Tongue (tissue), 2 donors: Measurements from ENCODE around the gene FAM209B. TPM values are rescaled to one million over a fixed set of nuclear protein-coding genes. Genes with fewer than 3 reads are reported as not detected.
"Not testable (repeated sequence)": the region's sequence is repeated elsewhere in the genome, so short reads cannot be mapped to it uniquely, and the experiment has no call there.

Experiments used
- DNase-seq: peaks from one replicate; pipeline ENCODE4 v3.0.0-alpha.2; 2015
- total RNA-seq: library from RNA; depleted of rRNA; stranded (reverse); fragments of >200 nt; gene quantifications from one replicate; pipeline ENCODE4 v1.2.3, GENCODE V29; 2014

Gene FAM209B, protein sequence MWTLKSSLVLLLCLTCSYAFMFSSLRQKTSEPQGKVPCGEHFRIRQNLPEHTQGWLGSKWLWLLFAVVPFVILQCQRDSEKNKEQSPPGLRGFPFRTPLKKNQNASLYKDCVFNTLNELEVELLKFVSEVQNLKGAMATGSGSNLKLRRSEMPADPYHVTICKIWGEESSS
- total RNA-seq = not detected

DNA sequence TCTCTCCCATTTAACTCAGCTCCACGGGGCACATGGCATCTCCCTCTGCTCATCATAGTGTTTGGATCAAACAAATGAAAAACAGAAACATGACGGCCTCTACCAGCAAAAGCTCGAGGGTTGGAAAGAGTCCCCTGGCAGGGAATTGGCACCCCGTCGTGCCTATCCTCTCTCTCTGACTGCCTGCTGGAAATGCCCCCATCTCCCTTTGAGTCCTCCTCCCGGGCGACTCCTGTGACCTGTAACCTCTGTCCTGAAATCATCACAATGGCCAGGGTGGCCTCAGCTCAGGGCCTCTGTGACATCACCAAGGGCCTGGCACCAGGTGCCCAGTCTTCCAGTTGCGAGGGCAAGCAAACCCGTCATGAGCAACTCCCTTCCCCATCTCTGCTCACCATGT, at the start of gene FAM209B:
Gene FAM209B, plus strand, starts transcription at position 301 of the 400 bp plus-strand sequence. Its CDS starts 96 bp downstream, at position 397.
- DNase-seq = not testable (repeated sequence)

DNA sequence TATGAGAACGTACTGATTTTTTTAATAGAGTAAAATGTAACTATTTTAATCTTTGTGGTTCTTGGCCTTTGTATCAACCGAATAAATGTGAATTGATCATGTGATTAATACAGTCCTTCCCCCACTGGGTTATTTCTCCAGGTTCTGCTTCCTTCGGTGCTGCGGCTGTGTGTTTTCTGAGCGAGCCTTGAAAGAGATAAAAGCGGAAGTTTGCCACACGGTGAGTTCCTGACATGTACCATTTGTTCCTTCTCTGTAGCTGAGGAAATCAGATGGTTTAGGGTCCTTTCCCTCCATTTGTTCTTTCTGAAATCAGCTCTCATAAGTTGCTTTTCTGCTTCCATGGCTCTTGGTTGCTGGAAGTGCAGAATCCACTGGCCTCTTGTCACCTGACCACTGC, 49.1 kb upstream of the FAM209B start:
- DNase-seq = no peak

DNA sequence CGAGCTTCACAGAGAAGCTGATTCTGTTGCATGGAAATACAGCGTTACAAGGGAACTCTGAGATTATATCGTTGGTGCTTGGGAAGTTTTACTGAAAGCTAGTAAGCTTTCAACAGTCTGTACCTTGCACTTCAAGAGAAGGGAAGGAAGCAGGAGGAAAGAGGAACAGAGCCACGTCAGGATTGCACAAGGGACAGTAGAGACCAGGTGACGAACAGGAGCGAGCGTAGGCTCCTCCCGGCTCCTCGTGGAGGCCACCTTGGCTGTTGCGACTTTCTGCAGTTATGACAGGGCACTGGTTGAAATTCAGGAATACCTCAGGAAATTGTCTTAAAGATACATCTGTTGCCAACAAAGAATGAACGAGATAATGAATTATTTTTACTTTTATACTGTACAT, 45.8 kb upstream of the FAM209B start:
- no peak for DNase-seq

DNA sequence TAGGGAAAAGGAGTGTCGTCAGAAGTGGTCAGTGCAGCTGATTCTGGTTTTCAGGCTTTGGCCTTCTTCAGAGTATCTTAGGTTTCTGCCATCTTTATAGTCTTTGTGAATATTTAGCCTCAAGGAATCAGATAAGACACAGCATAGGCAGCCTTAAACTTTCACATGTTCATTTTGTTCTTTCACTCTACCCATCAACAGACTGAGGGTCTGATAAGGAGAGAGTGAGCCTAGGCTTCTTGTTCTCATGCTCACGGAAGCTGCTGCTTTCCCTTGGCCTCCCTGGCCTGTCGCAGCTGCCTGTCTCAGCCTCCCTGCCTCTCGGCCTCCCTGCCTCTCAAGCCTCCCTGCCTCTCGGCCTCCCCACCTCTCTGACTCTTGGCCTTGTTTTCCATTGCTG, 44.5 kb upstream of the FAM209B start:
- no peak for DNase-seq

DNA sequence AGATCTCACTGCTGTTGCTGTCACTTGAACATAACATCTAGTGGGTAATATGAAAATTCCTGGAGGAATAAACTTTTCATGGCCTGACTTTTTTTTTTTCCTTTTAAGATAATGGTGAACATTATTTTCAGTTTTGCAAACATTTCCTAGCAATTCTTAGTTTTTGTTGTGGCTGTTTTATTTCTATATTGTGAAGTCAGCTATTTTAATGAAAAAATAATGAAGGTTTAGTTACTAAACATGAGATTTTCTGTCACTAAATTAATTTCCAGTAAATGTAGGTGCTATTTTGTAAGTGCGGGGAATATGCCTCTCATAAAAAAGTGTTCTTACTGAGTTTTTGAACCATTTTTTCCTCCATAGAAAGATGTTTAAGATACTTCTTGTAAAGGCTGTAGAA, 31.9 kb upstream of the FAM209B start:
- DNase-seq = no peak

DNA sequence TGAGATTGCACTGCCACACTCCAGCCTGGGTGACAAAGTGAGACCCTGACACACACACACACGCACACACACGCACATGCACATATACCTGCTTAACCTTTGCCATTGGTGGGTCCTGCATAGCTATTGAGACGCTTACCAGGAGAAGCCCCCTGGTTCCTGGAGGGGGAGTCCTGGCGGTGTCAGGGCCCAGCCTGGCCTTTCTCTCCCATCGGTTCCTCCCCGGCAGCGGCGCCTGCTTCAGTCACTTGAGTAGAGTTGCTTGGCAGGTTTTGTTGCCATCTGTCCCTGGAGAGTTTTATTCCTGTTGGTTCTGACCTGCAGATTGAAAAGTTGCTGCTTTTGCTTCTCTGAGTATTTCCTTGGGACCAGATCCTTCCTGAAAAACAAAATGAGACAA, 29.1 kb upstream of the FAM209B start:
- DNase-seq = no peak

DNA sequence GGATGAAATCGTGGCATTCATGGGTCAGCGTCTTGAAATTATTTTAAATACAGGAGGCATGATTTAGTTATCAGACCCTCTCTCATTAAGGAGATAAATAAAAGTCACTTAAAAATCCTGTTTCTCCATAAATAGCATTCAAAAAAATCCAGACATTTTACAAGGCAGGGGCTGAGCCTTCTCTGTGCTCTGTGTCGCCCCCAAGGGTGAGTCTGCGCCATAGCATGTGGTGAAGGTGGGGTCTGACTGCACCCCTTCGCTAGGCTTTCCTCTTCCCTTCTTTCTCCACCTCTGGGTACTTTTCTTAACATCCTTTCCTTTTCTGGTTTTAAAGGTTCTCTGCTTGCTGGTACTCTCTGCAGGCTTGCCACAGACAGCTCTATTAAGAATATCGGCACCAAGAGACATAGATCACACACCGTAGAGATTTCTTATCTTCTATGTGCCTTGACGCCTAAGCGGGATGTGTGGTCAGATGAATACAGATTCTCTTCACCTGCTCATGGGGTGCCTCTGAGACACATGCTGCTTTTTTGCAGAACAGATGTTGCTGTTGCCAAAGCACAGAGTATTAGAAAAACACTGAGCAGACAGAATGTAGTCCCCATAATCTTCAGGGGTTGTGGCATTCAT, 28.6 kb upstream of the FAM209B start:
- no peak for DNase-seq

DNA sequence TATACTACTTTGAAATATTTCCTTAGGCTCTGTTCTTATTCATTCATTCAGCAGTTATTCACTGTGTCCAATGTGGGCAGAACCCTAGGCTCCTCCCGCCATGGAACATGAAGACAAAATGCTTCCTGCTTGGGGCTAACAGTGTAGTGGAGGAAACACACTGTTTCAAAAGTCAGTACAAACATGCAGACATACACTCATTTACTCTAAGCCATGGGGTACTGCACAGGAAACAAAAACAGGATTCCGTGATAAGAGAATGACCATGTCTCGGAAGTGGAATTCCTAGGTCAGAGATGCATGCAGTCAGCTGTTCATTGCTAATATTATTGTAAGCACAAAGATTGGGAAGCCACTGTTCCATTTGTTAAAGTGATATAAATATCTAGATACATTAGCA, 26.9 kb upstream of the FAM209B start:
- DNase-seq = no peak

DNA sequence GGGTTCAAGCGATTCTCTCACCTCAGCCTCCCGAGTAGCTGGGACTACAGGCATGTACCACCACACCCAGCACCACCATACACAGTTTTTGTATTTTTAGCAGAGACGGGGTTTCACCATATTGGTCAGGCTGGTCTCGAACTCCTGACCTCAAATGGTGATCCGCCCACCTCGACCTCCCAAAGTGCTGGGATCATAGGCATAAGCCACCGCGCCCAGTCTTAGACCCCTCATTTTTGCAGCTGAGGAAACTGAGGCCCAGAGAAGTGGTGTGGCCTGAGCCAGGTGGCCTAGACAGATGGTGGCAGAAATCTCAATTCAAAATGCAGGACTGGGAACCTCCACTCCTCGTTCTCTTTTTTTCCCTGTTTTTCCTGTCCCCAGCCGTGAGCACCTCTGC, 21.1 kb upstream of the FAM209B start:
- DNase-seq = no peak

DNA sequence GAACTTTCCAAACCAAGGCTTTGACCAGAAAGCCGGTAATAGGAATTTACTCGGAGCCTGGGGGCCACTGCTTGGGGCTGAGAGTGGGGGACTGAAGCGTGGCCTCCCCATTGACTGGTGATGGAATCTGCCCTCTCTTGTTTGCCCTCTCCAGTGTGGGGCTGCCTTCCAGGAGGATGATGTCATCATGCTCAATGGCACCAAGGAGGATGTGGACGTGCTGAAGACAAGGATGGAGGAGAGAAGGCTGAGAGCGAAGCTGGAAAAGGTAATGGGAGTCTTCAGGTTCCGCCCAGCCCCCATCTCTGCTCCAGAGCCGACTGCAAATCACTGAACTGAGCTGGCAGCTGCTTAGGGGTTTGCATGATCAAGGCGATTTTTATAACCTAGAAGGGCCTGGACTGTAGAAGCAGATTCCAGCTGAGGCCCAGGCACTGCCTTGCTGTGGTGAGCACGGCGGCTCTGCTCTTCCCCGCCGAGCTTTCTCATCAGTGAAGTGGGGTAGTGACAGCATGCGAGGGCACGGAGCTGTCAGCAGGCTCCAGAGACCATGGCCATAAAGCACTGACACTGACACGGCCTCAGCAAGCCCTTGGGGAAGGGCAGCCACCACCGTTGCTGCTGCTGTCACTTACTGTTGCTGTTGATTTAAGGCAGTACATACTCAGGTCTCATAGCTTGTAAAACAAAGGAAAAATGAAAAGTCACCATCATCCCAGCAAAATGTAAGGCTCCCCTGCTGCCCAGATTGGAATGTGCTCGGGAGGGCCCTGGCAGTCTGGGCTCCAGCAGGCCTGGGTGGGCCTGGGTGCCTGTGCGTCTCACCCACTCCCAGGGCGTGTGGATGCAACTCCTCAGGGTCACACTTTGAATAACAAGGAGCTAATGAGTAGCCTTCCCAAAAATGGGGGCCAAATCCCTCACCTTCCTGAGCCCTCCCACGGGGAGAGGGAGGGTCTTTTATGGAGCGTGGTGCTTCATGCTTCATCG, 19.6 kb upstream of the FAM209B start:
- DNase-seq = peak; percentile 28

DNA sequence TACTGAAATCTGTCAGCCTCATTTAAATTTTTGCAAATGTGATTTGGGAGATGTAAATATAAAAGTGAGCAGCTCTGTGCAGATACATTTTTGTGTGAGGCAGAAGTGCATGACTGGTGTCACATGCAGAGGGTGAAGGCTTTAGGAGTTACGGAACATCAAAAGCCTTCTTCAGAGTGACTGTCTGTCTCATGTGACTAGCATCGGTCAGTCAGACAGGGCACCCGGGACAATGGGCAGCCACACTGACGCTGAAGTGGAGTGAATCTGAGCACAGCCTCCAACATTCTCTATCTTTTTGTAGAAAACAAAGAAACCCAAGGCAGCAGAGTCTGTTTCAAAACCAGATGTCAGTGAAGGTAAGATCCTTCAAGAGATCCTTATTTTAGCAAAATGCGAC, 16.4 kb upstream of the FAM209B start:
- no peak for DNase-seq

DNA sequence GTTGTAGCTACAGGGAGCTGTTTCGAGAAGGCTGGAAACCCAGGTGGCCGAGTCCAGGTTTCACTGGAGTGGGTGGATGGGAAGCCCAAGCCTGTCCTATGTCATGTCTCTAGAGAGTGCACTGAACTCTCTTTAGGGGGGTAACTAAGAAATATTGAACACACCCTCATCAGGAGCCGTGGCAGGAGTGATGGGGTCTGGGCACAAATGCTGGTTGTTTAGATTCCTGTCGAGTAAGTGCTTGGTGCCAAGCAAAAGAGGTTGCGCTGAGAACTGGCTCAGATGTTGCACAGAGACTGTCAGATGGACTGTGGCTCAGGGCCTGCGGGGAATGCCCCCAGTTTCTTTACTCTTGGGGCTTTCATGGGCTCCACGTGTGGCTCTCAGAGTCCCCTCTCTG, 15.8 kb upstream of the FAM209B start:
- DNase-seq = no peak

DNA sequence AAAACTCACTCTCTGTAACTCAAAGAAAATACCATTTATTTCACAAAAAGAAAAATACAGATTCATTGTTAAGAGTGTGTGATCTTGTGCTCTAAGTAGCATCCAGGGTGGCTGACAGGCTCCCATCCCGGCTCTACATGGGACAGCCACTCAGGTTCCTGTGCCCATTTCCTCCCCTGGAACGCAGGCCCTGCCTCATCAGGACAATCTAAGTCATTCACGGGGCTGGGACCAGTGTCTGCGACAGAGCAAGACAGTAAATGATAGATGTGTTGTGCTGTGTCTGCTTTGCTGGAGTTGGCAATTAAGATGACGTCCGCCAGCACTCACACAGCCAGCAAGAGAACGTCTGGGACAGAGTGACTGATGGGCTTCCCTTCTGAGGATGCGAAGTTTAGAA, 15.4 kb upstream of the FAM209B start:
- no peak for DNase-seq

DNA sequence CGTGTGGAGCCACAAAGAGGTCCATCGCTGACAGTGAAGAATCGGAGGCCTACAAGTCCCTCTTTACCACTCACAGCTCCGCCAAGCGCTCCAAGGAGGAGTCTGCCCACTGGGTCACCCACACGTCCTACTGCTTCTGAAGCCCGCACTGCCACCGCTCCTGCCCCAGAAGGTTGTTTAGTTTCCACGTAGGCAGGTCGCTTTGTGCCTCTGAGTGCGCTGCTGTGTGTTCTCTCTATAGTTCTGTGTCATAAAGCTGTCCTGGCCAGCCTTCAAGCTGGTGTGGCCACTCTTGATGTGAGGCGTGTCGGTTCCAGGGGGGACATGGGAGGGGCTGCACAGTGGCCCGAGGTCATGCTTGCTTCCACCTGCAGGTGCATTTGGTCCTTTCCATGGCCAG, 14.9 kb upstream of the FAM209B start:
- DNase-seq = no peak

DNA sequence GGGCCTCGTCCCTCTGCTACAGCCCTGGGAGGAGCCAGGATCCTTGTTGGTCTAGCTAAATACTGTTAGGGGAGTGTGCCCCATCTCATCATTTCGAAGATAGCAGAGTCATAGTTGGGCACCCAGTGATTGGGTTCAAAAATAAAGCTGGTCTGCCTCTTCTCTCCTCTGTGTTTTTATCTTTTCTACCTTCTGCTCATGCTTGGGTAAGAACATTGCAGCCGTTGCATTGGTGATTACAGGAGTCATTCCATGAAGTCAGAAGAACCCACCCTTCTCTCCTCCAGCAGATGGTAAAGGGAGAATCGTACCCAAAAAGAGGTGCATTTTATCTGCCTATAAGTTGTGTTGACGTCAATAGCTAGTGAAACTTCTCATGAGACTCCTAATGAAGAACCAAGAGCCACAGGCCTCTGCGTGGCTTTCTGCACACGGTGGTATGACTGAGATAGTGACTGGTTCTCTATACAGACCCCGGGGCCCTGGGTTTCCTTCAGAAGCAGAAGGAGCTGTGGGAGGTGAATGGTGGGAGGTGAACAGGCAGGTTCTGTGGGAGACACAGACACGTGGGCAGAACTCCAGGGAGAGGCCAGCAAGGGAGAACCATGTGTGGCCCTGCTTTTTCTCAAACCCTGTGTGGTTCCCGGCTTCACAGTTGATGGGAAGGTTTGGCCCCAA, 14.2 kb upstream of the FAM209B start:
- DNase-seq = no peak

DNA sequence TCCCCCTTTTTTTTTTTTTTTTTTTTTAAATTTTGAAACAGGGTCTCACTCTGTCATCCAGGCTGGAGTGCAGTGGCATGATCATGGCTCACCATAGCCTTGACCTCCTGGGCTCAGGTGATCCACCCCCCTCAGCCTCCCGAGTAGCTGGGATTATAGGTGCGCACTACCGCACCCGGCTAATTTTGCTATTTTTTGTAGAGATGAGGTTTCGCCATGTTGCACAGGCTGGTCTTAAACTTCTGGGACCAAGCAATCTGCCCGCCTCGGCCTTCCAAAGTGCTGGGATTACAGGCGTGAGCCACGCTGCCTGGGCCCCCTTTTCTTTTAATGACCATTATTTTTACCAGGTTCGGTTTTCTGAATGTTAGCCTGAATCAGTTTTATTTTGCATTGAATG, 13.5 kb upstream of the FAM209B start:
- no peak for DNase-seq

DNA sequence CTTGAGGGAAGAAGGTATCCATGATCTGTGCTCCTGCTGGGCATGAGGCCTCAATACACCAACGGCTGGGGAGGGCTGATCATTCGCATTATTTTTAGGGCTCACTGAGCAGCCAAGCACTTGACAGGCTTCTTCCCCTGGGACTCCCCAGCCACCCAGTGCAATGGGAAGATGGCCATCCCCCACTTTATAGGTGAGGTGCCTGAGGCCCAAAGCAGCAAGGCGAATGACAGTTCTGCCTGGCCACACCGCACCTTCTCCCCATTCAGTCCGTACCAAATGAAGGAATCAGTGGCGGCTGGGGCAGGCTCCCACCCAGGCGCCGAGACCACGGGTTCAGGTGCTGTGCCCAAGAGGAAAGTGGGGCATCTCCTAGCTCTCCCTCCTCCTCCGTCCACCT, 12.9 kb upstream of the FAM209B start:
- no peak for DNase-seq

DNA sequence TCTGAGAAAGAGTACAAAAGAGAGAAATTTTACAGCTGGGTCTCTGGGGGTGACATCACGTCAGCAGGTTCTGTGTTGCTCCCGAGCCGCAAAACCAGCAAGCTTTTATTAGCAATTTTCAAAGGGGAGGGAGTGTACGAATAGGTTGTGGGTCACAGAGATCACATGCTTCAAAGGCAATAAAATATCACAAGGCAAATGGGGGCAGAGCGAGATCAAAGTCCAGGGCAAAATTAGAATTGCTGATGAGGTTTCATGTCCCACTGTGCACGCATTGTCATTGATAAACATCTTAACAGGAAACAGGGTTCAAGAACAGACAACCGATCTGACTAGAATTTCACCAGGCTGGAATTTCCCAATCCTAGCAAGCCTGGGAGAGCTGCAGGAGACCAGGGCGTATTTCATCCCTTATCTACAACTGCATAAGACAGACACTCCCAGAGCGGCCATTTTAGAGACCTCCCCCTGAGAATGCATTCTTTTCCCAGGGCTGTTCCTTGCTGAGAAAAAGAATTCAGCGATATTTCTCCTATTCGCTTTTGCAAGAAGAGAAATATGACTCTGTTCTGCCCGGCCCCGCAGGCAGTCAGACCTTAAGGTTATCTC, 12.2 kb upstream of the FAM209B start:
- not testable (repeated sequence) for DNase-seq

DNA sequence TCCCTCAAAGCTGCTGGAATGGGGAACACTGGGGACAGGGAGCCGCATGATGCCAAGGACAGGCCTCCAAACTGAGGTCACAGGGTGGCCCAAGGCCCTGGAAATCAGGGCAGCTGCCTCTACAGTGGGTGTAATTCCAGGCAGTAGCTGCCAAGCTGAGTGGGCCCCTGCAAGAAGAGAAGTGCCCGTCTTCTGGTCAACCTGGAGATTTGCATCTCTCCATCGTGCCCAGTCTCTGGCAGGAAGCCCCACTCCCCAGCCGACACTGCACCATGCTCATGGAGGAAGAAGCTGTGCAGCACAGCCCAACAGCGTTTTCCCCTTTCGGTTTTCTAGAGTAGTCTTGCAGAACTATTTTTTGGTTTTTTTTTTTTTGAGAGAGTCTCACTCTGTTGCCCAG, 10.7 kb upstream of the FAM209B start:
- no peak for DNase-seq

DNA sequence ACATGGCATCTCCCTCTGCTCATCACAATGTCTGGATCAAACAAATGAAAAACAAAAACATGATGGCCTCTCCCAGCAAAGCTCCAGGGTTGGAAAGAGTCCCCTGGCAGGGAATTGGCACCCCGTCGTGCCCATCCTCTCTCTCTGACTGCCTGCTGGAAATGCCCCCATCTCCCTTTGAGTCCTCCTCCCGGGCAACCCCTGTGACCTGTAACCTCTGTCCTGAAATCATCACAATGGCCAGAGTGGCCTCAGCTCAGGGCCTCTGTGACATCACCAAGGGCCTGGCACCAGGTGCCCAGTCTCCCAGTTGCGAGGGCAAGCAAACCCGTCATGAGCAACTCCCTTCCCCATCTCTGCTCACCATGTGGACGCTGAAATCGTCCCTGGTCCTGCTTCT, 8.6 kb upstream of the FAM209B start, which contains the start of gene FAM209A:
Gene FAM209A, plus strand, starts transcription at position 301 of the 400 bp plus-strand sequence. Its CDS starts 65 bp downstream, at position 366.
- not testable (repeated sequence) for DNase-seq

DNA sequence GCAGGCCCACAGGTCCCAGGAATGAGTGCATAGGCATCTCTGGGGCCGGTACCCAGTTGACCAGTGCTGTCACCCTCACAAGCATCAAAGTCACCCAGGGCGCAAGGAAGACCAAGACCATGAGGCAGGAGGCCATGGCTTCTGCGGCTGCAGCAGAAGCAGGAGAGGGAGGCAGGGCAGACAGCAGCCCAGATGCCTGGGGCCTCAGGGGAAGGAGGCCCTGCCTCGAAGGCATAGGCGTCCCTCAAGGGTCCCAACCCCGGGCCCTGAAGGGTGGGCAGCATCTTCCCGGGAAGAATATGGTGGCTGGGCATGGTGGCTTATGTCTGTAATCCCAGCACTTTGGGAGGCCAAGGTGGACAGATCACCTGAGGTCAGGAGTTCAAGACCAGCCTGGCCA, 5.5 kb upstream of the FAM209B start:
- DNase-seq = no peak

DNA sequence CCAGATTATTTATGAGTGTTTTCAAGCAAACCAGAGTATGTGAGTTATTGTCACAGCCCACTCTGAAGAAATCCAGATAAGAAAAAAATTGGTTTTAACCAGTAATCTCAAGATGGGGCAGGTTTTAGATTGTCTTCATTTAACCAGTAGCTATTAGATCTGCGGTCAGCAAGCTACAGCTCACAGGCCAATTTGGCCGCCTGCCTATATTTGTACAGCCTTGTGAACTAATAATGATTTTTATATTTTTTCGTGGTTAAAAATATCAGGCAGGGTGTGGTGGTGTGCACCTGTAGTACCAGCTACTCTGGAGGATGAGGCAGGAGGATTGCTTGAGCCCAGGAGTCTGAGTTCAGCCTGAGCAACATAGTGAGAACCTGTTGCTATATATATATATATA, 5.0 kb downstream of the FAM209B start:
- DNase-seq = no peak
